GM23248 (cell line): Measurements from ENCODE around the gene MYRFL. TPM values are rescaled to one million over a fixed set of nuclear protein-coding genes. Genes with fewer than 3 reads are reported as not detected.

Experiments used
- DNase-seq: peaks from one replicate; pipeline ENCODE4 v3.0.0-alpha.2; 2015
- H2AFZ ChIP-seq: fragments of 200-600 bp; sonication (generic); 2 replicates; pipeline ENCODE4 v1.6.1; 2016; ENCODE audit warnings: antibody characterized with exemption
- H3F3A ChIP-seq: fragments of 200-600 bp; sonication (generic); 2 replicates; pipeline ENCODE4 v1.6.1; 2016; ENCODE audit warnings: mild to moderate bottlenecking, antibody characterized with exemption, mixed run types; ENCODE audit not compliant: insufficient read depth
- H3K27ac ChIP-seq: fragments of 200-600 bp; sonication (generic); 2 replicates; pipeline ENCODE4 v1.5.1; 2016; ENCODE audit warnings: mild to moderate bottlenecking
- H3K27me3 ChIP-seq: fragments of 200-600 bp; sonication (generic); replicated peaks from 2 replicates; pipeline ENCODE4 v1.6.1; 2016; ENCODE audit warnings: mild to moderate bottlenecking; ENCODE audit not compliant: insufficient read depth
- H3K36me3 ChIP-seq: fragments of 200-600 bp; sonication (generic); 2 replicates; pipeline ENCODE4 v1.6.1; 2016; ENCODE audit warnings: low read depth, mild to moderate bottlenecking
- H3K4me1 ChIP-seq: fragments of 200-600 bp; sonication (generic); 2 replicates; pipeline ENCODE4 v1.6.1; 2016; ENCODE audit warnings: mild to moderate bottlenecking; ENCODE audit not compliant: insufficient read depth
- H3K4me2 ChIP-seq: fragments of 200-600 bp; sonication (generic); one replicate; pipeline ENCODE4 v1.6.1; 2016; ENCODE audit warnings: mild to moderate bottlenecking; ENCODE audit not compliant: unreplicated experiment
- H3K4me3 ChIP-seq: fragments of 200-600 bp; sonication (generic); 2 replicates; pipeline ENCODE4 v1.5.1; 2016; ENCODE audit warnings: mild to moderate bottlenecking
- H3K79me2 ChIP-seq: fragments of 200-600 bp; sonication (generic); 2 replicates; pipeline ENCODE4 v1.6.1; 2016; ENCODE audit warnings: mild to moderate bottlenecking; ENCODE audit not compliant: insufficient read depth
- H3K9ac ChIP-seq: fragments of 200-600 bp; sonication (generic); 2 replicates; pipeline ENCODE4 v1.6.1; 2016; ENCODE audit warnings: mild to moderate bottlenecking
- H3K9me2 ChIP-seq: fragments of 200-600 bp; sonication (generic); 2 replicates; pipeline ENCODE4 v1.6.1; 2016; ENCODE audit warnings: mixed run types, mild to moderate bottlenecking, moderate library complexity; ENCODE audit not compliant: insufficient read depth
- H3K9me3 ChIP-seq: fragments of 200-600 bp; sonication (generic); one replicate; pipeline ENCODE4 v1.6.1; 2017; ENCODE audit warnings: low read depth
- H4K20me1 ChIP-seq: fragments of 200-600 bp; sonication (generic); 2 replicates; pipeline ENCODE4 v1.6.0; 2016; ENCODE audit not compliant: insufficient read depth
- EZH2 ChIP-seq: fragments of 200-600 bp; sonication (generic); IDR thresholded peaks from 2 replicates; pipeline ENCODE4 v1.6.1; 2018; ENCODE audit warnings: antibody characterized with exemption, mild to moderate bottlenecking; ENCODE audit not compliant: insufficient read depth, poor library complexity, severe bottlenecking
- EZH2phosphoT487 ChIP-seq: fragments of 200-600 bp; sonication (generic); IDR thresholded peaks from 2 replicates; pipeline ENCODE4 v1.6.1; 2018; ENCODE audit warnings: antibody characterized with exemption, moderate library complexity, mild to moderate bottlenecking, low read depth; ENCODE audit not compliant: insufficient read depth
- WGBS, 2 experiments: methylation state at CpG; one replicate each; pipeline ENCODE4 v1.1.6; 2015 to 2017; ENCODE audit warnings: low lambda C conversion rate in 2 of 2, low coverage in 1 of 2; ENCODE audit errors: missing lambda C conversion rate in 2 of 2; 5-methylcytosine and 5-hydroxymethylcytosine counted together
- in situ Hi-C: fragments of 300-500 bp; cut with MboI; formaldehyde crosslinking; loops from 2 replicates; pipeline ENCODE4 v1.15.0; 2020
- polyA plus RNA-seq: library from polyadenylated mRNA; unstranded; fragments of >200 nt; fragmentation: Nextera tagmentation; extraction: Ambion mirVana; gene quantifications from 2 replicates; pipeline ENCODE4 v1.2.1, GENCODE V29; 2016
- total RNA-seq: library from RNA; depleted of rRNA; stranded (reverse); fragments of >200 nt; shearing (Covaris generic); gene quantifications from 2 replicates; pipeline ENCODE4 v1.2.3, GENCODE V29; 2014

The MYRFL gene
- total and polyA plus RNA-seq, 2 experiments from 2014 or later, result not detected

GRCh38 chr12:69949311-69950002 is 124.4 kb downstream of the MYRFL start:
- WGBS, 2 experiments, result 70 to 72% methylated on average over 6 of the region's 6 CpGs
- TF ChIP-seq EZH2, result no peak
- no peak for TF ChIP-seq EZH2phosphoT487
- no peaks in the 10 kb centered on the region for H3K9me3 ChIP-seq
- no peak overlapping the region for H3K9ac ChIP-seq
- H3K36me3 ChIP-seq, result no peaks in the 10 kb centered on the region
- no peaks in the 10 kb centered on the region for H3K79me2 ChIP-seq
- H3K4me3 ChIP-seq, result no peak overlapping the region
- no peaks in the 10 kb centered on the region for H3K4me1 ChIP-seq
- DNase-seq, result no peak
- H4K20me1 ChIP-seq, result no peaks in the 10 kb centered on the region
- H3F3A ChIP-seq, result no peaks in the 10 kb centered on the region
- no peaks in the 10 kb centered on the region for H3K9me2 ChIP-seq
- no peak overlapping the region for H3K27ac ChIP-seq
- H3K4me2 ChIP-seq, result no peak overlapping the region
- no peak overlapping the region for H2AFZ ChIP-seq
- H3K27me3 ChIP-seq, result no peaks in the 10 kb centered on the region
- in situ Hi-C loops, result no loop called here

- no peak overlapping the region for H3K27ac ChIP-seq
- no peaks in the 10 kb centered on the region for H3K36me3 ChIP-seq
- H3K9ac ChIP-seq, result no peak overlapping the region
- H3K9me3 ChIP-seq, result no peaks in the 10 kb centered on the region
- no peak overlapping the region for H3K4me3 ChIP-seq
- in situ Hi-C loops, result no loop called here
- TF ChIP-seq EZH2 (no peak), EZH2phosphoT487 (no peak)
- no peaks in the 10 kb centered on the region for H4K20me1 ChIP-seq
- H3K79me2 ChIP-seq, result no peaks in the 10 kb centered on the region
- no peaks in the 10 kb centered on the region for H3F3A ChIP-seq
- no peak for DNase-seq
- no peak overlapping the region for H3K4me2 ChIP-seq
- H2AFZ ChIP-seq, result no peak overlapping the region
- WGBS, 2 experiments, result 47 to 55% methylated on average over 5 of the region's 5 CpGs
- no peaks in the 10 kb centered on the region for H3K27me3 ChIP-seq
- H3K9me2 ChIP-seq, result no peaks in the 10 kb centered on the region
- no peaks in the 10 kb centered on the region for H3K4me1 ChIP-seq
These were observed 126.1 kb downstream of the MYRFL start for GRCh38 chr12:69951108-69951507.

- Histone ChIP-seq H3K27ac (no peak overlapping the region), H3K9ac (no peak overlapping the region), H3K9me3 (no peaks in the 10 kb centered on the region), H3K36me3 (no peaks in the 10 kb centered on the region), H3F3A (no peaks in the 10 kb centered on the region), H3K27me3 (no peaks in the 10 kb centered on the region), H3K4me3 (no peak overlapping the region), H3K9me2 (no peaks in the 10 kb centered on the region), H3K4me1 (no peaks in the 10 kb centered on the region), H4K20me1 (no peaks in the 10 kb centered on the region), H2AFZ (no peak overlapping the region), H3K79me2 (no peaks in the 10 kb centered on the region), H3K4me2 (no peak overlapping the region)
- TF ChIP-seq EZH2 (no peak), EZH2phosphoT487 (no peak)
- 46 to 47% methylated on average over 2 of the region's 2 CpGs for WGBS, 2 experiments
- in situ Hi-C loops, result no loop called here
- no peak for DNase-seq
These were observed 127.9 kb downstream of the MYRFL start for GRCh38 chr12:69952890-69953289.

- DNase-seq, result no peak
- in situ Hi-C loops, result no loop called here
- Histone ChIP-seq H3K36me3 (no peaks in the 10 kb centered on the region), H3K9ac (no peak overlapping the region), H3K4me3 (no peak overlapping the region), H4K20me1 (no peaks in the 10 kb centered on the region), H2AFZ (no peak overlapping the region), H3K4me2 (no peak overlapping the region), H3K9me3 (no peaks in the 10 kb centered on the region), H3K9me2 (no peaks in the 10 kb centered on the region), H3F3A (peaks cover 9% of the 10 kb centered on the region), H3K4me1 (peaks cover 6% of the 10 kb centered on the region), H3K27me3 (peaks cover 5% of the 10 kb centered on the region; the same call in 1 of the 2 replicates), H3K27ac (no peak overlapping the region), H3K79me2 (no peaks in the 10 kb centered on the region)
- TF ChIP-seq EZH2 (no peak), EZH2phosphoT487 (no peak)
These were observed 136.2 kb downstream of the MYRFL start for GRCh38 chr12:69961246-69961645.

GRCh38 chr12:69966409-69966808 is 141.4 kb downstream of the MYRFL start:
- Histone ChIP-seq H3K4me2 (peak overlapping the region; percentile 38), H3K27me3 (no peaks in the 10 kb centered on the region), H3K27ac (peak overlapping the region; percentile 58), H3F3A (peaks cover 20% of the 10 kb centered on the region), H3K9ac (peak overlapping the region; percentile 3; the same call in 1 of the 2 replicates), H3K9me2 (0 out of 2 replicates have a peak, but pooled peaks cover 3% of the 10 kb centered on the region), H3K79me2 (no peaks in the 10 kb centered on the region), H3K9me3 (no peaks in the 10 kb centered on the region), H3K36me3 (no peaks in the 10 kb centered on the region), H4K20me1 (no peaks in the 10 kb centered on the region), H3K4me3 (no peak overlapping the region), H2AFZ (peak overlapping the region; percentile 12; the same call in 1 of the 2 replicates), H3K4me1 (peaks cover 13% of the 10 kb centered on the region)
- WGBS, 2 experiments, result 0% methylated on average over 1 of the region's 1 CpG
- in situ Hi-C loops, result no loop called here
- DNase-seq, result peak; percentile 90
- TF ChIP-seq EZH2phosphoT487 (no peak), EZH2 (no peak)
